GM18868 (cell line): Measurements from ENCODE around the gene LAMP2.
"Not testable (repeated sequence)": the region's sequence is repeated elsewhere in the genome, so short reads cannot be mapped to it uniquely, and the experiment has no call there.

ENCODE experiments used
- ATAC-seq: cut with Tn5 transposase; IDR thresholded peaks from one replicate; pipeline ENCODE4 v1.9.1; 2021; ENCODE audit warnings: mild to moderate bottlenecking, moderate library complexity; ENCODE audit not compliant: unreplicated experiment

LAMP2 gene

DNA sequence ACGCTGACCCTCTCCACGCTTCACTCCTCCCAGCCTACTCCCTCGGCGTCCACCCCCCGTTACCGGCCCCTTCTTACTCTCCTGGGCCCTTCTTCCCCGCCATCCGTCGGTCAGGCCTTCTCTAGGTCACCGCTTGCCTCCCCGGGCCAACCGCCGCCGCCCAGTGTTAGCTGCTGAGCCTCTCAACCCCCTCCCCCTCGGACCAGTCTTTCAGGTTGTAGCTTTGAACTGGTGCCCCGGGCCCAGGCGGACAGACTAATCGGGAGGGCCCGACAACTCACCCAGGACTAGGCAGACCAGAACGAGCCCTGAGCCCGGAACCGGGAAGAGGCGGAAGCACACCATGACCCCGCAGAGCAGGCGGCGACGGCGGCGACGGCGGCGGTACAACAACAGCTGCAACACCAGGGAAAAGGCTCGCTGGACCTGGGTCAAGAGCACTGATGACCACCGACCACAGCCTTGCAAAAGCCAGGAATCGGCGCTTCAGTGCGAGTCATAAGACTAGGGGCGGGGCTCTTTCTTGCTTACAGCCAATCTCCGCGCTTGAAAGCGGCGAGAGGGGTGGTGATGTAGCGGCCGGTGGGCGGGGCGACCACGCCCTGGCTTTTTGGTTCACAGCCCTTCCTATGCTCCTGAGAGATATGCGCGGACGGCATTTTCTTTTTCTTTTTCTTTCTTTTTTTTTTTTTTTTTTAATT is at the start of gene LAMP2:
Gene LAMP2, minus strand, starts transcription at position 472 of the 701 bp plus-strand sequence. Its CDS starts 127 bp downstream, at position 345.
- peak; percentile 96 for ATAC-seq

DNA sequence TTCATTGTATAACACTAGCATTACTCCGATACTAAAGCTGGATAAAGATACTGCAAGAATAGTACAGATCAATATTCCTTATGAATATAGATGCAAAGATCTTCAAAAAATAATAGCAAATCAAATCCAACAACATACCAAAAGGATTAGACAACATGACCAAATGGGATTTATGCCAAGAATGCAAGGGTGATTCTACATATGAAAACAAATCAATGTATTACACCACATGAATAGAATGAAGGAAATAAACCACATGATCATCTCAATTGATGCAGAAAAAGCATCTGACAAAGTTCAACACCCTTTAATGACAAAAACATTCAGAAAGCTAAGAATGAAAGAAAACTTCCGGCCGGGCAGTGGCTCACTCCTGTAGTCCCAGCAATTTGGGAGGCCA is 48.8 kb upstream of the LAMP2 start:
- no peak for ATAC-seq

DNA sequence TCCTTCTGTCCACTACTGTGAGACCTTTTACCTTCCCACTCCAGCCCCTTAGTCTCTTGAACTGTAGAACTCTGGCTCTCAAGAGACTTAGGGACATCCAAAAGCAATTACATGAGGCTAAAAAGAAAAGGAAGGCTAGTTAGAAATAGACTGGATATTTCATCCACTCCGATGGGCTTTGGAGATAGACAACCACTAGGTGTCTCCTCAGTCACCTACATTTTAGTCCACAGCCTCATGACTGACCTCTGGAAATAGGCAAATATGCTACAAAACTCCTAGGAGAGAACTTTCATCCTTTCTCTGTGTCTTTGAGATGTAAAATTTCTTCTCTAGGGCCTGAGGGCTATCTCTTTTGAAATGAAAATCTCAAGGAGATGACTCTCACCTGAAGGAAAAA is 45.1 kb upstream of the LAMP2 start:
- ATAC-seq = no peak

DNA sequence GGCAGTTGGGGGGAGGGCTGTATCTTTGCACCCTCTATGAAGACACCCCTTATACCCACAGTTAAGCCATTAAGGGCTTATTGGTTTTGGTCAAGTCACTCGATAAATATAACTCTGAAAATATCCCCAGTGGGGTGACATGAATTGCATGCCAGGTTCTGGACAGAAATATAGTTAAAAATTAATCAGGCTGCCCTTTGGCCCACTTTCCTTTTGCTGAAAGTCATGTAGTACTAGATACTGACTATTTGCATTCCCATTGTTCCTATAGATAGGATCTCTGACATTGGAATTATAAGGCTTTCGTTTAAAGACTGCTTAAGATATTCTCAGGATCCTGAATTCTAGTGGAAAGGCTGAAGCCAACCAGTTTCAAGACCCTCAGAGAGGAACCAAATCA is 43.5 kb upstream of the LAMP2 start:
- no peak for ATAC-seq

DNA sequence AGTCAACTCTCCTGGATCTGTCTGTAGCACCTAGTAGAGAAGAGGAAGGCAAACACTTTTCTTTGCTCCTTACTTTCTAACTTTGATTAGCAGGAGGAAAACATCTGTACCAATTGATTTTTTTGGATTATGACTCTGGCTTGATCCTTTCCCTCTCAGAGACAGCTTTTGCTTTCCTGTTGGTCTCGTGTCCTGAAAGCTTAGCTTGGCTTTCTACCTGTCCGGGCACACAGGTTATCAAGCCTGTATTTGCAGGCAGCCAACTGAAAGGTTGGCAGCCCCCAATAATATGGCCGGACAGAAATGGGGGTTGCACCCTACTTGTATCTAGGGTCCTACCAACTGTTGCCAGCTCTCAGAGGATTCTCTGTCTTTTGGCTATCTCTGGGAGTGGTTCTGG is 43.1 kb upstream of the LAMP2 start:
- ATAC-seq = no peak

DNA sequence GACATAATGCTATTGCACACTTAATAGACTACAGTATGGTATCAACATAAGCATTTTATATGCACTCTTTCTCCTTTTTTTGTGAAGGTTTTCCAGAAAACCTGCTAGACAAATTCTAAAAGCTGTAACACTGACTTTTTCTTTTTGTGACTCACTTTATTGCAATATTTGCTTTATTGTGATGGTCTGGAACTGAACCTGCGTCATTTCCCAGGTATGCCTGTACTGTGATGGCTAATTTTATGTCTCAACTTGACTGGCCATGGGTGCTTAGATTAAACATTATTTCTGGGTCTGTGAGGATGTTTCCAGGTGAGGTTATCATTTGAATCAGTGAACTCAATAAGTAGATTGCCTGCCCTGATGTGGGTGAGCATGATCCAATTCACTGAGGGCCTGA is 35.5 kb upstream of the LAMP2 start:
- ATAC-seq = no peak

DNA sequence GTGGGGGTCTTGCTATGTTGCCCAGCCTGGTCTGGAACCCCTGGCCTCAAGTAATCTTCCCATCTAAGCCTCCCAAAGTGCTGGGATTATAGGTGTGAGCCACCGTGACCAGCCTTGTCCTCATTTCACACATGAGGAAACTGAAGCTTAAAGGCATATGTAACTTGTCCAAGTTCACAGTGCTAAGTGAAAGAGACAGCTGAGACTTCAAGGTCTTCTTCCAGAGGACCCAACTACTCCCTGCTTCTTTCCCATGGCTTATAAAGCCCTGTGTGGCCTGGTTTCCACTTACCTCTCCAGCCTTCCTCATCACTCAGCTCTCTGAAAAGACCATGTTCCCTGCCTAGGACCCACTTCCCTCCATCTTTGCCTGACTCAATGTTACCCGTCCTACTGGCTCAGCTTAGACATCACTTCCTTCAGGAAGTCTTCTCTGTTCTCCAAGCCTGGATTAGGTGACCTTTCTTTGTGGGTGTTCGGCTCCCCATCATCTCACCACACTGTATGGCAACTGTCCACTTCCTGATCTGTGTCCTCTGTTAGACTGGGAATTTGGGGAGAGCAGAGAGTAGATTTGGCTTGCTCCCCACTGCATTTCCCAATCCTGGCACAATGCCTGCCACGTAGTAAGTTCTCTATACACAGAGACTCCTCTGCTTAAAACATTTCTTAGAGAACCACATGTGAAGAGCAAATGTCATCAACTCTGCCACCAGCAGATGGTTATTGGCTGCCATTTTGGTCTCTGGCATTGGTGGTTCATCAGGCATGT is 30.4 kb upstream of the LAMP2 start:
- ATAC-seq = no peak

DNA sequence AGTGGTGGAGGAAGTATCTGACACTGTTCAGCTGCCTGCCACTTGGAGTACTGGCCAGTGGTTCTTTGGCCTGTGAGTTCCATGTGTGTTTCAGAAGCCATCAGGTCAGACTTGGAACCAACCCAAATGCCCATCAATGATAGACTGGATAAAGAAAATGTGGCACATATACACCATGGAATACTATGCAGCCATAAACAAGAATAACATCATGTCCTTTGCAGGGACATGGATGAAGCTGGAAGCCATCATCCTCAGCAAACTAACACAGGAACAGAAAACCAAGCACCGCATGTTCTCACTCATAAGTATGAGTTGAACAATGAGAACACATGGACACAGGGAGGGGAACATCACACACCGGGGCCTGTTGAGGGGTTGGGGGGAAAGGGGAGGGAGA is 21.0 kb upstream of the LAMP2 start:
- not testable (repeated sequence) for ATAC-seq

DNA sequence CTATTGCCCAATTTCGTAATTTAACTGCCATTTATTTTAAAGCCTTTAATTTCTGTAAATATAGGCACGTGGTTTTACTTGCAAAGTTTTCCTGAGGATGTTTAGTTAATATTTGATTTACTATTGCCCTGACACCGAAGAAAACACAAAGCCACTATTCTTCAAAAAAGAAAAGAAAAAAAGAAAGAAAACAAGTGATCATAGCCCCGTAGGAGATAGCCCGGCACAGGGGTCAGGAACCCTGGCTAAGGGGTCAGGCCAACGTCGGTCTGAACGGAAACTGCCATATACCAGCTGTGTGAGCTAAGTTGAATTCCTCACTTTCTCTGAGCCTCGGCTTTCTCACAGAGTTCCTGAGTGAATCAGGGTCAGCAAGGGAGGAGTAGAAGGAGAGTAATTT is 17.7 kb upstream of the LAMP2 start:
- no peak for ATAC-seq

DNA sequence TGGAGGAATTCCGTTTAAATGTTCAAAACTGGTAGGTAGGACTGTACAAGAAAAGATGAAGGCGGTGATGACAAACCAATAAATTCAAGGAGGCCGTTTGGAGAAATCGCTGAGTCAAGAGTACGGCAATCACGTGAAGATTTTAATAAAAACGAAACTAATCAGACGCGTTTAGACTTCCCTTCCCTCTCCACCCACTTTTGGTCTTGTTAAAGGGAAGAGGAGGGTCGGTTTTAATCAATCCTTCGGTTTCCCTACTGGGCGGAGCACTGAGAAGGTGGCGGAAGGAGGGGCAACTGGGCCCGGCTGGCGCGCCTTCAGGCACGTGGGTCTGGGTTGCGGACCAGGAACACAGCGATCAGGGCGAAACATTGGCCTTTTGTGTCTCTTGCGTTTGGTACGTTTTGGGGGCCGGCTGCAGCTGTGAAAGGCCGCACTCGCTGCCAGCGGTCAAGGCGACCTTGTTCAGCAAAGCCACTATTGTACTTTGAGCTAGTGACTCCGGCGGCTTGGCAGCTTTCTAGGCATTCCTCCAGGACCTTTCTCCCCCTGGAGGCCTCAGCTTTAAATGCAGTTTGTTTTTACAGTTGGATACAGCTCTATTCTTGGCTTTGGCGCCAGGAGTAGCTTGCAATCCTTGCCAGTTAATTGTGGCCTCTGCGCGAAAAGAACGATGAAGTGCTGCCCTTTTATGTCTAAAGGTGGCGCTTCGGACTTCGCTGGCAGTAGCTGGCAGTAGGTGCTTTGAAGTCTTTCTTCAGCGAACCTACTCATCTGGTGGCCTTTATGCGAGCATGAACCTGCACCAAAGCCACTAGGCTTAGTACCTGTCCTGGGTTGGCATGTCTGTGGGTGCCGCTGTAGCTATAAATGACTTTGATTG is 16.8 kb upstream of the LAMP2 start:
- ATAC-seq = peak; percentile 78

DNA sequence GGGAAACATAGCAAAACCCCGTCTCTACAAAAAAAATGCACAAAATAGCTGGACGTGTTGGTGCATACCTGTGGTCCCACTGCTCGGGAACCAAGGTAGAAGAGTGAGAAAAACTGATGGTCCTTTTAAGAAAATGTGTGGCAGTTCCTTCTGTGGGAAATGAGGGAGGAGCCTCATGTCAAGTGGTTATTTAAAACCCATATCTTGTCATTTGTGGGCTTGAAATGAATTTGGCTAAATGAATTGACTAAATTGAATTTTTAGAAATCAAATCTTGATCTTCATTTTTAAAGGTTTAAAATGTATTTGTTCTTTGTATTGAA is 16.2 kb upstream of the LAMP2 start:
- ATAC-seq = peak; percentile 14

DNA sequence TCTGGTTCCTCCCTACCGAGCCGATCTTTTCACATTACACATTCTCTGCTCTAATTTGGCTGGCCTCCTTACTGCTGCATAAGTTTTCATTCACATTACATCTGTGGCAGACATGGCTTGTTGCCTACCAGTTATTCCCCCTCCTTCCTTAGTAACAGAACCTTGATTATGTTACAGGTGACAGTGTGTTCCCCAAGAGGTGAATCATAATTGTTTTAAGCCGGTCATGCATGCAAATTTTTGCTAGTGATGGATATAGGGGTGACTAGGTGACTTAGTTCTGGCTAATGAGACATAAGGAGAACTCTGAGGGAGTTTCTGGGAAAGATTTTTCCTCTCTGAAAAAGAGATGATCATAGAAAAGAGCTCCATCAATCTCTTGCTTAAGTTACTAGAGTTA is 8.4 kb upstream of the LAMP2 start:
- ATAC-seq = no peak

DNA sequence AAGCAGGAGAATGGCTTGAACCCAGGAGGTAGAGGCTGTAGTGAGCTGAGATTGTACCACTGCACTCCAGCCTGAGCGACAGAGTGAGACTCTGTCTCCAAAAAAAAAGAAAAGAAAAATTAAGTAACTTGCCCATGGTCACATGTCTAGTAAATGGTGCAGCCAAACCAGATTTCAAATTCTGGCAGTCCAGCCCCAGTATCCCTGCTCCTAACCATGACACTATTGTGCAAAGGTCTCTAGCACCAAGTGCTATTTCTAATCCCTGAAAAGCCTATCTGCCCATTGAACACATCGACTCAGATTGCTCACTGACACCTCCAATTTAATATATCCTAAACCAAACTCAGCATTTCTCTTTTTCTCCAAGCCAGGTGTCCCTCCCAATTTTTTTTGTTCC is 7.6 kb upstream of the LAMP2 start:
- ATAC-seq = no peak

DNA sequence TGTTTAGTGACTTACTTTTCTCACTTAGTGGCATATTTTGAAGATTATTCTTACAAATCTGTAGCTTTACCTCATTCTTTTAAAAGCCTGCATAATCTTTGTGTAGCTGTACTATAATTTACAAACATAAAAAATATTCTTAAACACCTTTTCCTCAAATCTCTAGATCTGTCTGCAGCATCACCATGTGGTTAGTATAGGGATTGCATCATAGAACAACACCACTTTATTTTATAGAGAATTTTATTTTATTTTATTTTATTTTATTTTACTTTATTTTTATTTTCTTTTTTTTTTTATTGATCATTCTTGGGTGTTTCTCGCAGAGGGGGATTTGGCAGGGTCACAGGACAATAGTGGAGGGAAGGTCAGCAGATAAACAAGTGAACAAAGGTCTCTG is 6.4 kb upstream of the LAMP2 start:
- ATAC-seq = not testable (repeated sequence)

DNA sequence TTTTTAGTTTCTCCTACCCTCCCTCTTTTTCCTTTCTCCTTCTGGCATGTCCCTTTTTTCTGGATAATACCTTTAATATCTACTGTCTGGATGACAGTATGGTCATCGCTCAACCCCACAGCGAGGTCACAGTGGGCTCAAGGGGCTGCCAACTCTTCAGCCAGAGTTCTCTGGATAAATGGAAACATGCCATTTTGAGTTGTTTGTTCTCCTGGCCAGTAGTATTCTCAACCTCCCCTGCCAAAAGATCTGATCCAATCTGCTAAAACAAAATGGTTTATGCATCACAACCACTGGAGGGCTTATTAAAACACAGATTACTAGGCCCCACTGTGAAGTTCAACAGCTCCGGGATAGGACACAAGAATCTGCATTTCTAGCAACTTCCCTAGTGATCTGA is 5.0 kb upstream of the LAMP2 start:
- ATAC-seq = no peak

DNA sequence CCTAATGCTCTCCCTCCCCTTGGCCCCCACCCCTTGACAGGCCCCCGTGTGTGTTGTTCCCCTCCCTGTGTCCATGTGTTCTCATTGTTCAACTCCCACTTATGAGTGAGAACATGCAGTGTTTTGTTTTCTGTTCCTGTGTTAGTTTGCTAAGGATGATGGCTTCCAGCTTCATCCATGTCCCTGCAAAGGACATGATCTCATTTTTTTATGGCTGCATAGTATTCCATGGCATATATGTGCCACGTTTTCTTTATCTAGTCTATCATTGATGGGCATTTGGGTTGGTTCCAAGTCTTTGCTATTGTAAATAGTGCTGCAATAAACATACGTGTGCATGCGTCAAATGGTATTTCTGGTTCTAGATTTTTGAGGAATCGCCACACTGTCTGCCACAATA is 561 bp upstream of the LAMP2 start:
- peak; percentile 4 for ATAC-seq

DNA sequence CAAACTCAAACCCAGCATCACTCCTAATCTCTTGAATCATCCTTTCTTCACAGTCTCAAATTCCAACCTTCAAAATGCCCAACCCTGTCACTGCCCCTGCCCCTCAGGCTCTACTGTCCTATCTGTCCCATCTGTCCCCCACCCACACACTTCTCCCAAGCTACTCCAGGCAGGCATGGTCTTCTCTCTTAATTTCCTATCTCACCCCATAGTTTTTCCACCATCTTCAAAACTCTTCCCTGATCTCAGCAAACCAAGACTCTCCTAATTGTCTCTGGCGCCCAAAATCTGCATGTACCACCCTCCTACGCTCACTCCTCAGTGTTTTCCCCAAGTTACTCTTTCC is 644 bp downstream of the LAMP2 start:
- ATAC-seq = no peak

DNA sequence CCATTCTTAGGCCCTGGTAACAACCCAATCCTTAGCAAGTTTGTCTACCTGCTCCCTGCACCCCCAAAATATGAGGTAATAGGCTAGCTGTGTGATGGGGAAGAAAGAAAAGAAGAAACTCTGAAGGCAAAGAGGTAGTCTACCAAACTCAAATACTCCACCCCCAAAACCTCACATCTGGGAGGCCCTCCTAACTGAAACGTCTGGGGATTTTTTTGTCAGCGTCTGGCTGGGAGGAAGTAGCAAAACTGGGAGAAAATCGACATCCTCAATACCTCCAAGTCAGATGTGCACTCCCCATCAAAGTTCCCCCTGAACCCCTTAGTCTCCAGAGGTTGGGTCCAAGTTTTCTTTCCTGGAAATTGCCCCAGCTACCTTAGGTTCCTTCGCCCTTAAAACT is 1.0 kb downstream of the LAMP2 start:
- no peak for ATAC-seq

DNA sequence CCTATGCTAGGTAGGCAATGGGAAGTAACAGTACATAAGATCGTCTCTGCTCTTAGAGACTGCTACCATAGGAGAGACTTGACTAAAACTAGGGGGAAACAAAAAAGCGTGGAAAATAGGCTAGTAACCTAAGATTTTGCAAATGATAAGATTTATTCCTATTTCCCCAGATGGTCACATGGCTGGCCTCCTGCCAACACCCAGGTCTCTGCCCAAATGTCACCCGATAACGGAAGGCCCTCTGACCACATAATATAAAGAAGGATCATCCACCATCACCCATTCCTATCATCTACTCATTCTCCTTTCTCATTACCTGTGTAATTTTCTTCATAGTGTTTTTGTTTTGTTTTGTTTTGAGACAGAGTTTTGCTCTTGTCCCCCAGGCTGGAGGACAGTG is 4.7 kb downstream of the LAMP2 start:
- no peak for ATAC-seq

DNA sequence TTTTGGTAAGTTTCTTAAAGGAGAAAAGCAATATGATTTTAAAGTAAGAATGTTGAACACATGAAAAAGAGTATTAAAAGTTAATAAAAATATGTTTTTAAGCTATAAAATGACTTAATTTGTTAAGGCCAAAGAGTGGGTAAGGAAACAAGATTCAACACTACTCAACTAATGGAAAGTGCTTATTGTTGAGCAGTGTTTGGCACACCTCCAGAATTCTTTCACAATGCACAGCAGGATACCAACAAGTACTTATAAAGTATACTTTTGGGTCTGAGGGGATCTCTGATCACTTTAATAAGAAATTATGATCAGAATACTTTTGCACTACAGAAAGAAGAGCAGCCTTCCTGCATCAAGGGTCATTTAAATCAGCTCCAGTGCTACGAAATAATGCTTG is 5.9 kb downstream of the LAMP2 start:
- no peak for ATAC-seq

DNA sequence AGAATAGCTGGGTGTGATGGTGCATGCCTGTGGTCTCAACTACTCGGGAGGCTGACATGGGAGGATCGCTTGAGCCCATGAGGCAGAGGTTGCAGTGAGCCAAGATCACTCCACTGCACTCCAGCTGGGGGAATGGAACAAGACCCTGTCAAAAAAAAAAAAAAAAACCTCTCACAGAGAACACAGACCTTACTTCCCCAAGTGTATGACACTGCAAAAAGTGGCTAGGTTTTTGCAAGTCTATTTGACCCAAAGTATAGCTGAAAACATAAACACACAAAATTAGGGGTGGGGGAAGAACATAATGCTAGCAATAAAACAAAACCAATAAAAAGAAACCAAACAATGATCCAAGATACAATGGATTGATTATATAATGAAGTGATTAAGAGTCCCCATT is 6.7 kb downstream of the LAMP2 start:
- no peak for ATAC-seq

DNA sequence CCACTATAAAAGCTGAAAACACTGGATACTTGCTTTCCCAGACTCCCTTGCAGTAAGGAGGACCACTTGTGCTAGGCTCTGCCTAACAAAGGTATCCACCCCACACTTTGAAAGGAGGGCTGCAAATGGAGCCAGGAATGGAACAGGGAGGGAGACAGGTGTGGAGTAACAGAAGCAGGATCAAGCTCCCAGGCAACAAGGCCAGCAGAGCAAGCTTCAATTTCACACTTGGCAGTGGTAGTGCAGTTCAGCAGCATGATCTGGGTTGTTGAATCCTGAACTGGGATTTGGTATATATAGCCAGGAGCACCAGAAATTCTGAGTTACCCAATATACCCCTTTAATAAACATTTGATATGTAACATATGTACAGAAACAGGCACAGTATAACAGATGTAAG is 9.8 kb downstream of the LAMP2 start:
- ATAC-seq = no peak
